ENCODE data around the gene IVL. TPM values are rescaled to one million over a fixed set of nuclear protein-coding genes. Genes with fewer than 3 reads are reported as not detected.

Gene IVL
- not detected in 2 replicates for polyA plus RNA-seq (2011; rRNA removed)
- not detected in 2 replicates for polyA minus RNA-seq (2011; rRNA and poly(A)+ RNA removed)

GRCh38 chr1:152907686-152908601 lies at the start of gene IVL:
IVL (plus strand) TSS chr1:152908546; CDS start chr1:152909798, 1,252 bp downstream.
- ChIA-PET CTCF (no interaction called here), POLR2A (no interaction called here)
- DNase-seq (ENCODE audit: low read depth, low spot score): no peak
- Histone ChIP-seq H3K9me3 (ENCODE audit: control insufficient read depth, insufficient read depth, low read length) (peaks cover 24% of the 10 kb centered on the region), H3K4me3 (ENCODE audit: low read depth, low read length) (no peak within 1 kb of the TSS), H3K27ac (ENCODE audit: low read depth, low read length) (no peak within 1 kb of the TSS), H3K27me3 (ENCODE audit: control insufficient read depth, insufficient read depth, low read length) (no peaks in the 10 kb centered on the region)
- TF ChIP-seq CTCF (IDR thresholded peaks at IDR 0.05; ENCODE audit: low read depth, low read length): no peak

GRCh38 chr1:152859696-152860095 lies 48.6 kb upstream of the IVL start, which contains the start of gene LCE7A:
LCE7A (plus strand) TSS chr1:152859996; CDS start chr1:152860698, 702 bp downstream.
- H3K9me3 ChIP-seq (ENCODE audit: control insufficient read depth, insufficient read depth, low read length): no peaks in the 10 kb centered on the region
- no peak within 1 kb of the TSS for H3K27ac ChIP-seq (ENCODE audit: low read depth, low read length)
- ChIA-PET CTCF (no interaction called here), POLR2A (no interaction called here)
- no peak within 1 kb of the TSS for H3K4me3 ChIP-seq (ENCODE audit: low read depth, low read length)
- TF ChIP-seq CTCF (IDR thresholded peaks at IDR 0.05; ENCODE audit: low read depth, low read length): no peak
- DNase-seq (ENCODE audit: low read depth, low spot score): no peak
- no peaks in the 10 kb centered on the region for H3K27me3 ChIP-seq (ENCODE audit: control insufficient read depth, insufficient read depth, low read length)

- POLR2A ChIA-PET: no interaction called here
- Histone ChIP-seq H3K4me3 (ENCODE audit: low read depth, low read length) (no peak overlapping the region), H3K27ac (ENCODE audit: low read depth, low read length) (no peak overlapping the region), H3K27me3 (ENCODE audit: control insufficient read depth, insufficient read depth, low read length) (no peaks in the 10 kb centered on the region), H3K9me3 (ENCODE audit: control insufficient read depth, insufficient read depth, low read length) (no peaks in the 10 kb centered on the region)
- no peak for TF ChIP-seq CTCF (IDR thresholded peaks at IDR 0.05; ENCODE audit: low read depth, low read length)
- no peak for DNase-seq (ENCODE audit: low read depth, low spot score)
- CTCF ChIA-PET: no interaction called here
Measured at GRCh38 chr1:152860129-152860528, 48.2 kb upstream of the IVL start.

GRCh38 chr1:152861374-152861773 lies 47.0 kb upstream of the IVL start:
- POLR2A ChIA-PET: no interaction called here
- CTCF ChIA-PET: no interaction called here

More at GRCh38 chr1:152861374-152861773, 47.0 kb upstream of the IVL start:
- DNase-seq (ENCODE audit: low read depth, low spot score): no peak
- Histone ChIP-seq H3K9me3 (ENCODE audit: control insufficient read depth, insufficient read depth, low read length) (no peaks in the 10 kb centered on the region), H3K27ac (ENCODE audit: low read depth, low read length) (no peak overlapping the region), H3K4me3 (ENCODE audit: low read depth, low read length) (no peak overlapping the region), H3K27me3 (ENCODE audit: control insufficient read depth, insufficient read depth, low read length) (no peaks in the 10 kb centered on the region)
- TF ChIP-seq CTCF (IDR thresholded peaks at IDR 0.05; ENCODE audit: low read depth, low read length): no peak
